RWPE1 (cell line): Measurements from ENCODE around the gene BRWD1.

Experiments
- CTCF ChIA-PET: fragments of 350-600 bp; sonication (Branson Sonifier 250); formaldehyde crosslinking; extraction: SDS; loops from one replicate; lab custom pipeline; 2021; lab: Yijun Ruan, JAX
- POLR2A ChIA-PET: fragments of 400-600 bp; formaldehyde crosslinking; extraction: SDS; loops from one replicate; lab custom pipeline; 2020; ENCODE audit warnings: antibody characterized with exemption; ENCODE audit not compliant: low non-redundant PET; lab: Yijun Ruan, JAX
- DNase-seq: peaks from one replicate; pipeline ENCODE4 v3.0.0; 2012; ENCODE audit warnings: low spot score
- H3K27ac ChIP-seq: fragments of 450-650 bp; 2 replicates; pipeline ENCODE4 v1.5.1; 2017
- TF ChIP-seq, protein P1 (sequence below): fragments of 450-650 bp; conservative IDR thresholded peaks from 2 replicates; pipeline ENCODE4 v1.5.1; 2017; ENCODE audit warnings: low read depth, mild to moderate bottlenecking

The BRWD1 gene

DNA sequence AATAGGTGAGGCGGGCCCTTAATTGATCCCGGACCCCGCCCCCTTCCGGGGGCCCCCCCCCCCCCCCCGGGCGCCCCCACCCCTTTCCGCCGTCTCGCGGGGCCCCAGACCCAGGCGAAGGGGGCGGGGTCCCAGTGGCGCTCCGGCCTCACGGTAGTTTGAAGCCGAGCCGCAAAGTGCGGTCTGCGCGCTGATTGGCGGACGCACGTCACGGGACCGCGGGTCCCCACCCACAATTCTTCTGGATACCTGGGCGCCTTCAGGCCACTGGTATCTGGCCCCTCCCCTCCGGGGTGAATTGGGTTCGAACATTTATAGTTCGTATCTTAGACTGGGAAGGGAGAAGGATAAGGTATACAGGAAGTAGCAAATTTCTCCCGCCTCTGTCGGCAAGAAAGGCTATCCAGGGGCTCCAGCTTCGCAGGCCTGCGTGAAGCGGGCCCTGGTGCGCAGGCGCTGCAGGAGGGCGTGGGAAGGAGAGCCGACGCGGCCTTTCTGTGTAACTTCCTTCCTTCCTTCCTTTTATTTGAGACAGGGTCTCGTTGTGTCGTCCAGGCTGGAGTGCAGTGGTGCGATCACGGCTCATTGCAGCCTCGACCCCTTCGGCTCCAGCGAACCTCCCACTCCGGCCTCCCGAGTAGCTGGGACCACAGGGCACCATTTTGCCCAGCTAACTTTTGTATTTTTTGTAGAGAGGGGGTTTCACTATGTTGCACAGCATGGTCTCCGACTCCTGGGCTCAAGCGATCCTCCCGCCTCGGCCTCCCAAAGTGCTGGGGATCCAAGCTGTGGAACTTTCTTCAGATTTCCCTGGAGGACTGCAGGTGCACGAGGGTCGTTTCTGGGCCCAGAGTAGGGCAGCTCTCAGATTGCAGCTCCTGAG is 36.0 kb upstream of the BRWD1 start:
- peak overlapping the region; percentile 99 for H3K27ac ChIP-seq
- POLR2A ChIA-PET = interaction anchor here (0.5 to 1.4 kb wide), 4 partner anchors 31 to 562 kb away, joined by 3 to 6 read pairs (median 4); a partner anchor contains a TSS
- CTCF ChIA-PET = interaction anchor here (1.0 kb wide), 1 partner anchor 23 kb away, joined by 5 read pairs; no protein-coding TSS in a partner anchor
- peak; percentile 98 for DNase-seq
- TF ChIP-seq, protein P1, sequence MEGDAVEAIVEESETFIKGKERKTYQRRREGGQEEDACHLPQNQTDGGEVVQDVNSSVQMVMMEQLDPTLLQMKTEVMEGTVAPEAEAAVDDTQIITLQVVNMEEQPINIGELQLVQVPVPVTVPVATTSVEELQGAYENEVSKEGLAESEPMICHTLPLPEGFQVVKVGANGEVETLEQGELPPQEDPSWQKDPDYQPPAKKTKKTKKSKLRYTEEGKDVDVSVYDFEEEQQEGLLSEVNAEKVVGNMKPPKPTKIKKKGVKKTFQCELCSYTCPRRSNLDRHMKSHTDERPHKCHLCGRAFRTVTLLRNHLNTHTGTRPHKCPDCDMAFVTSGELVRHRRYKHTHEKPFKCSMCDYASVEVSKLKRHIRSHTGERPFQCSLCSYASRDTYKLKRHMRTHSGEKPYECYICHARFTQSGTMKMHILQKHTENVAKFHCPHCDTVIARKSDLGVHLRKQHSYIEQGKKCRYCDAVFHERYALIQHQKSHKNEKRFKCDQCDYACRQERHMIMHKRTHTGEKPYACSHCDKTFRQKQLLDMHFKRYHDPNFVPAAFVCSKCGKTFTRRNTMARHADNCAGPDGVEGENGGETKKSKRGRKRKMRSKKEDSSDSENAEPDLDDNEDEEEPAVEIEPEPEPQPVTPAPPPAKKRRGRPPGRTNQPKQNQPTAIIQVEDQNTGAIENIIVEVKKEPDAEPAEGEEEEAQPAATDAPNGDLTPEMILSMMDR = no peak

DNA sequence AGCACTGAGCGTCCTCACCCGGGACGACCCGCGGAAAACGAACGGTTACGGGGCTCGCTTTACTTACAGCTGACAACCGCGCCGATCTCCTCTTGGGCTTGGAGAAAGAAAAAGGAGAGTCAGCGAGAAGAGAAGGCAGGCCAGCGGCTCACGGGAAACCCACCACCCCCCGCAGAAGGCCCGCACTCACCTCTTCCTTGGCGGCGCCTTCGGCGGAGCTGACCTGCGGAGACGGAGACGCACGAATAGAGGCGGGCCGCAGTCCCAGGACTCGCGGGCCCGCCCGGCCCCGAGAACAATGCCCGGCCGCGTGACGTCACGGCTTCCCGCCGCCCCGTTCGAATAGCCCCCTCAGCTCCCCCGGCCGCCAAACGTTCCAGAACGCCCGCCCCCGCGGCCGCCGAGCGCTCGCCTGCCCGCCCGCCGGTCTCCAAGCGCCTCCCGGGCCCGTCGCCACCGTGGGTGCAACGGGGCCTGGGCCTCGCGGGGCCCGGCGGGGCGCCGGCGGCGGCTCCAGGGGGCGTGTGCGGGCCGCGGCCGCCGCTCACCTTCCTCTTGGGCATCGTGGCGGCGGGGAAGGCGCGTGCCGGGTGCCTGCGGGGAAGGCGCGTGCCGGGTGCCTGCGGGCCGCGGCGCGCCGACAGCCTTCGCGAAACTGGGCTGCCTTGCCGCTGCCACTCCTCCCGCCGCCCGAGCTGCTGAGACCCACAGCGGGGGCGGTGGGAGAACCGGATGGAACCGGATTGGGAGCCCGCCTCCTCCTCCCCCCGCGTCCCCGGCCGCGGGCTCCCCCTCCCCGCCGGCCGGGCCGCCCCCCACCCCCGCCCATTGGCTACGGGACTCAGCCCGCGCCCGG is 35.2 kb upstream of the BRWD1 start, which contains the start of gene HMGN1:
Gene HMGN1 (minus strand): TSS at position 734 of the 856 bp plus-strand sequence. CDS start 171 bp downstream, at position 563.
- CTCF ChIA-PET = interaction anchor here (1.0 kb wide), 1 partner anchor 24 kb away, joined by 5 read pairs; no protein-coding TSS in a partner anchor
- POLR2A ChIA-PET = interaction anchor here (1.4 kb wide), 1 partner anchor 32 kb away, joined by 3 read pairs; a partner anchor contains a TSS
- TF ChIP-seq, protein P1 = no peak
- peak within 1 kb of the TSS; percentile 99 for H3K27ac ChIP-seq
- peak; percentile 66 for DNase-seq

DNA sequence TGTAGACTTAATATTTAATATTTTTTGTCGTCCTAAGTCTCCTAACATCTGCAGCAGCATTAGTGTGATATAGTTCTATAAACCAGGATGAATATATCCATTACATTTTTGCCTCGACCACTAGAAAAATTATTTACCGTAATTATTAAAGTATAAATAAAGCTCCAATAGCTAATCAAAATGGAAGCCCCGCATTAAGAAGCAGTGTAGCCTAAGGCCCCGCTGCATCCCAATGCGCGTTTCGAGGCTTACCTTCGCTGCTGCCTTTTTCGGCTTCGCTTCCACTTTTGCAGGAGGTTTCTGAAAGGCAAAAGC is 34.6 kb upstream of the BRWD1 start:
- no peak for DNase-seq
- peak overlapping the region; percentile 99 for H3K27ac ChIP-seq
- TF ChIP-seq, protein P1 = no peak
- ChIA-PET POLR2A (interaction anchor here (1.4 kb wide), 1 partner anchor 32 kb away, joined by 3 read pairs; a partner anchor contains a TSS), CTCF (interaction anchor here (0.6 kb wide), 1 partner anchor 43 kb away, joined by 4 read pairs; no protein-coding TSS in a partner anchor)

DNA sequence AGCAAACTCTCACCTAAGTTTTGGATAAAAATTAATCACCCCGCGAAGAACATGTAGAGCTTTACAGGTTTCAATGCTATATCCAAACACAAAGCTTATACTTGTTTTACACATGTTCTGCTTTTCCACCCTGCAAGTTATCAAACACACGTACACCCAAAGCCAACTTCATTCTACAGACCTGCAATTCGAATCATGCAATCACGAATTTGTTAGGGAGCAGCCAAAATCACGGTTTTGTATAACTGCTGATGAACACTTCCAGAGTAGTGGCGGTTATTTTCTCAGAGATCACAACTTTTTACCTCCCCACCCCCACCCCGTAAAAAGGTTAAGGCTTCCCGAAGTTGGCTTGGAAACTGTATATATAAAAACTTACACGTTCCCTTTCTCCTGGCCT is 34.1 kb upstream of the BRWD1 start:
- TF ChIP-seq, protein P1 = no peak
- DNase-seq = no peak
- H3K27ac ChIP-seq = no peak overlapping the region
- ChIA-PET POLR2A (no interaction called here), CTCF (interaction anchor here (0.6 kb wide), 1 partner anchor 42 kb away, joined by 4 read pairs; no protein-coding TSS in a partner anchor)

DNA sequence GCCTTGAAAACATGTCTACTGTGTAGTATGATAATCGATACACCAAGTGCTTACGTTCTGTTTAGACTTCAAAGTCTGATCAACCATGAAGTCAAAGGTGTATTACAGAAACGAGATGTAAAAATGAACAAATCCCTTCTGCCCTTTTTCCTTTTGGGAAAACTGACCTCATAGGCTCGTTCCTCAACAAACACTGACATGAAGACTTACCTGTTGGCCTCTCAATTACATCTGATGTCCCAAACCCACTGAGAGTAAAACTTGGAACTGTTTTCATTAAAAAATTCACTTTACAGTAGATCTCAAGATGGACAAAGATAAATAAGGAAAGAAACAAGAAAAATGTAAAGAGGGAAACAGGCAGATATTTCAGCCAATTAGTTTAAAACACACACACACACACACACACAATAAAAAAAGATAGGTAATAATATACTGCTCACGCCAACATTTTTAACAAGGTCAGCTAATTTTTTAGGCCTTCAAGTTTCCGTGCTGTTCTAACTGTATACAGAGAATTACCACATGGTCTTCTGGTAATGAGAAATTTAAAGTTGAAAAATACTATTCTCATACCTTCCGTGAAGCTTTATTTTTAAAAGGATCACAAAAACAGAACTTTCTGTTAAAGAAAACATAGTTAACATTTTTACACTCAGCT is 33.4 kb upstream of the BRWD1 start:
- no peak for DNase-seq
- TF ChIP-seq, protein P1 = no peak
- ChIA-PET CTCF (no interaction called here), POLR2A (no interaction called here)
- H3K27ac ChIP-seq = no peak overlapping the region
